Neural crest cell (in vitro differentiated cells): ENCODE data around the gene NKIRAS1. TPM values are rescaled to one million over a fixed set of nuclear protein-coding genes. Genes with fewer than 3 reads are reported as not detected.

Source experiments
- DNase-seq: peaks from one replicate; pipeline ENCODE4 v3.0.0; 2021; ENCODE audit warnings: low read depth, mixed read lengths, low spot score
- H3K27ac Mint-ChIP-seq: one replicate; pipeline ENCODE4 v1.8.0; 2021; ENCODE audit warnings: mild to moderate bottlenecking, mixed read lengths; ENCODE audit not compliant: unreplicated experiment
- H3K27me3 Mint-ChIP-seq: 2 replicates; pipeline ENCODE4 v1.8.0; 2021; ENCODE audit warnings: low read depth, mild to moderate bottlenecking, mixed read lengths
- H3K36me3 Mint-ChIP-seq: 2 replicates; pipeline ENCODE4 v1.8.0; 2021; ENCODE audit warnings: low read depth, mild to moderate bottlenecking, mixed read lengths
- H3K4me1 Mint-ChIP-seq: 2 replicates; pipeline ENCODE4 v1.8.0; 2021; ENCODE audit warnings: mixed read lengths
- H3K4me3 Mint-ChIP-seq: one replicate; pipeline ENCODE4 v1.8.0; 2021; ENCODE audit warnings: mild to moderate bottlenecking, mixed read lengths
- H3K9me3 Mint-ChIP-seq: 2 replicates; pipeline ENCODE4 v1.8.0; 2021; ENCODE audit warnings: mixed read lengths
- total RNA-seq: library from RNA; stranded (reverse); gene quantifications from 2 replicates; pipeline ENCODE4 v1.2.1, GENCODE V29; 2021
- TF ChIP-seq, protein P1 (sequence below): fragments of 200-600 bp; sonication (generic); conservative IDR thresholded peaks from 2 replicates; pipeline ENCODE4 v1.5.0; 2021; ENCODE audit warnings: antibody characterized with exemption, mild to moderate bottlenecking

NKIRAS1 gene
- total RNA-seq, 1 donor from 2014 or later, result 9.7 TPM

DNA sequence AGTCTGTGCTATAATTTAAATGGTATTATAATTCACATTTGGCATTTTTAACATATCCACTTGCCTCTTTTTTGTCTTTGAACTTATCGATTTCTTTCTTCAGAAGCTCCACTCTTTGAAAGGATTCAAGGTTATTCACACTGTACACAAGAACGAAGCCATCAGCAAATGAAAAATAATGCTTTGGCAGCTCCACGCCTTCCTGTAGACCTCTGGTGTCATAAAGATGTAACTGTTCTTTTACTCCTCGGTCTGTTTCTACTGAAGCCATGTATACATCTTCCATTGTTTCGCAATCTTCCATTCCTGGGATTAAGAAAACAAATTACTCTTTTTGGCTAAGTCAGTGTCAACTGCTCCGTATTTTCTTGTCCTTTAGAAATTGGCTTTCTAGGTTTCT is 16.0 kb downstream of the NKIRAS1 start:
- Mint-ChIP-seq H3K36me3 (peaks cover 51% of the 10 kb centered on the region), H3K27ac (no peak overlapping the region), H3K4me3 (no peak overlapping the region), H3K27me3 (no peaks in the 10 kb centered on the region), H3K9me3 (peaks cover 15% of the 10 kb centered on the region), H3K4me1 (no peaks in the 10 kb centered on the region)
- TF ChIP-seq, protein P1, sequence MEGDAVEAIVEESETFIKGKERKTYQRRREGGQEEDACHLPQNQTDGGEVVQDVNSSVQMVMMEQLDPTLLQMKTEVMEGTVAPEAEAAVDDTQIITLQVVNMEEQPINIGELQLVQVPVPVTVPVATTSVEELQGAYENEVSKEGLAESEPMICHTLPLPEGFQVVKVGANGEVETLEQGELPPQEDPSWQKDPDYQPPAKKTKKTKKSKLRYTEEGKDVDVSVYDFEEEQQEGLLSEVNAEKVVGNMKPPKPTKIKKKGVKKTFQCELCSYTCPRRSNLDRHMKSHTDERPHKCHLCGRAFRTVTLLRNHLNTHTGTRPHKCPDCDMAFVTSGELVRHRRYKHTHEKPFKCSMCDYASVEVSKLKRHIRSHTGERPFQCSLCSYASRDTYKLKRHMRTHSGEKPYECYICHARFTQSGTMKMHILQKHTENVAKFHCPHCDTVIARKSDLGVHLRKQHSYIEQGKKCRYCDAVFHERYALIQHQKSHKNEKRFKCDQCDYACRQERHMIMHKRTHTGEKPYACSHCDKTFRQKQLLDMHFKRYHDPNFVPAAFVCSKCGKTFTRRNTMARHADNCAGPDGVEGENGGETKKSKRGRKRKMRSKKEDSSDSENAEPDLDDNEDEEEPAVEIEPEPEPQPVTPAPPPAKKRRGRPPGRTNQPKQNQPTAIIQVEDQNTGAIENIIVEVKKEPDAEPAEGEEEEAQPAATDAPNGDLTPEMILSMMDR, result peak; percentile 40
- no peak for DNase-seq

DNA sequence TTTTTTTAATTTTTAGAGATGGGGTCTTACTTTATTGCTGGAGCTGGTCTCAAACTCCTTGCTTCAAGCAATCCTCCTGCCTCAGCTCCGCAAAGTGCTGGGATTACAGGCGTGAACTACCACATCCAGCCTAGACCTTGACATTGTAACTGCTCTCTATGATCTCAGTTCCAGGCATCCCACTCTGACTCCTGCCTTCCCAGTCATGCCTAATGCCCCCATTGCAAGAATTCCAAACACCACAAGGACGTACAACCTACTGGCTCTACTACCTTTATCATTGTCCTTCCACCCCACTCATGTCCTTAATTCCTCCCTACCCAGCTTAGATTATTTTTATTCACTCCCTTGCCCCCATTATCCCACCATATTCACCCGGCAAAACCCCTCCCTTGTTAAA is 21.6 kb downstream of the NKIRAS1 start:
- Mint-ChIP-seq H3K36me3 (peaks cover 42% of the 10 kb centered on the region), H3K27me3 (no peaks in the 10 kb centered on the region), H3K4me1 (peaks cover 6% of the 10 kb centered on the region), H3K4me3 (no peak overlapping the region), H3K9me3 (peaks cover 12% of the 10 kb centered on the region), H3K27ac (no peak overlapping the region)
- DNase-seq, result no peak
- TF ChIP-seq, protein P1, result no peak

DNA sequence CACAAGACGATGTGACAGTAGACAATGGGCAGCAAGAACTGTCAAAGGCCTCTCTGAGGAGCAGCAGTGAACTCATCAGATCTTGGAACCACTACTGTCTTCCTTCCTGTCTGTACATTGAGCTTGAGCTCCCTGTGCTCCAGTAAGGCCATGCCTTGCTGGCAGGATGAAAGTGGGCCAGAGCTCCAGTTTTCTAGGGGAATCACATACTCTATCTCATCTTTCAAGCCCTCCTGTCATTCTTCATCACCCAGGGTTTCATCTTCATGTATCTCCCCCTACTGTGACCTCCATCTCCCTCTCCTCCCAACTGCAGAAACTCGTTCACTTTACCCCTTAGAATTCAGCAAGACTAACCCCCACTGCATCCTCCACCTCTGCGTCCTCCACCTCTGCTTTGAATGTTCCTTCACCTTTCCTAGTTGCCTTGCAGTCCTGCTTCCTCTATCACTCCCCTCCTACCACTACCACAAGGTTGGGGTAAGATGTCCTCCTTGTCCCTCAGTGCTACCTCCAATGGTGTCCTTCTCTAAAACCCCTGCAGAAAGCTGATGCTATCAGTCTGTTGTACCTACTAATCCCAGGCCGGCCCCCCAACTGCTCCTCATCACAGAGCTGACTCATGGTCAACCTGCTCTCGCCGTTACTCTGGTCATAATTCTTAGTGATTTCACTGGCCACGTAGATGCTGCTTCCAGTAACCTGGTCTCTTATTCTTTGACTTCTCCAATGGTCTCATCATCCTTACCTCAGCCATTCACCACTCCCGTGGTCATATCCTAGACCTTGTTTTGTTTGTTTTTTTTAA is 22.3 kb downstream of the NKIRAS1 start:
- Mint-ChIP-seq H3K27ac (no peak overlapping the region), H3K4me1 (peaks cover 11% of the 10 kb centered on the region), H3K4me3 (no peak overlapping the region), H3K36me3 (peaks cover 37% of the 10 kb centered on the region), H3K9me3 (peaks cover 11% of the 10 kb centered on the region), H3K27me3 (no peaks in the 10 kb centered on the region)
- no peak for DNase-seq
- TF ChIP-seq, protein P1, result no peak

DNA sequence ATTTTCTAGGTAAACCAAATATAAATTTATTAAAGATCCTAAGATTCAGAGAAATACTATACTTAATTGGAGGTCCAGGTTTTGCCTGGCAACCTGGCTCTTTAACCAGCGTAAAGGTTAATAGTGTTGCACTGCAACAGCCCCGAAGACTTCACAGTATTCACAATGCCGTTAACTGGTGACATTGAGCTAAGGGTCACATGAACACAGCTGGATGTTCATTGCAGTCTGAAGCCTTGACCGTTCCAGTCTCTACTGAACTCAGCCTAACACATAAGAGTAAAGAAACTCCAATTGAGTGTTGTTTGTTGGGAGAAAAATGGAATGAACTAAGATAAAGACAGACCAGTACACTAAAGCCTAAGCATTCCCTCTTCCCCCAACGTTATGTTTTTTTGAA is 26.8 kb downstream of the NKIRAS1 start:
- Mint-ChIP-seq H3K9me3 (no peaks in the 10 kb centered on the region), H3K4me1 (peaks cover 18% of the 10 kb centered on the region), H3K27me3 (no peaks in the 10 kb centered on the region), H3K36me3 (peaks cover 9% of the 10 kb centered on the region), H3K27ac (no peak overlapping the region), H3K4me3 (no peak overlapping the region)
- DNase-seq, result no peak
- TF ChIP-seq, protein P1, result no peak

DNA sequence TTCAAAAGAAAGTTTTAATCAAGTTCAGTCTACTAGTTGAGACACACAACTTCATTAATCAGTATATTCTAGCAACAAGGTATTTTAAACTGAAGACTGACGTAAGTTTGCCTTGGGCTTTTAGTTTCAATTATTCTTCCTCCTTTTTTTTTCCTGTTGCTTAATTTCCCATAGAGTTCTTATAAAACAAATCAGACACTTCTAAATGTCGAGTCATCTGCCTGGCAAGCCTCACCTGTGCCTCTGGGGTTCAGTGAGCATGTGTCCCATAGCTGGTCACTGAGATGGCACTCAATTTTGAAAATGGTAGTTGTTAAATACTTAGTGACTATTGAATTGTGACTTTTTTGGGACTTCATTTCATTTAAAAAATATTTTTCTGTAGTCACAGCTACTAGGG is 27.4 kb downstream of the NKIRAS1 start:
- Mint-ChIP-seq H3K9me3 (no peaks in the 10 kb centered on the region), H3K27ac (peak overlapping the region; percentile 46), H3K4me1 (peaks cover 19% of the 10 kb centered on the region), H3K27me3 (no peaks in the 10 kb centered on the region), H3K36me3 (peaks cover 8% of the 10 kb centered on the region), H3K4me3 (no peak overlapping the region)
- TF ChIP-seq, protein P1, result no peak
- DNase-seq, result no peak
